HG03159 (cell line): ENCODE data around the gene NOTCH1.

Experiments
- ATAC-seq: cut with Tn5 transposase; IDR thresholded peaks from one replicate; pipeline ENCODE4 v1.9.1; 2021; ENCODE audit warnings: mild to moderate bottlenecking, moderate library complexity; ENCODE audit not compliant: unreplicated experiment

The NOTCH1 gene

DNA sequence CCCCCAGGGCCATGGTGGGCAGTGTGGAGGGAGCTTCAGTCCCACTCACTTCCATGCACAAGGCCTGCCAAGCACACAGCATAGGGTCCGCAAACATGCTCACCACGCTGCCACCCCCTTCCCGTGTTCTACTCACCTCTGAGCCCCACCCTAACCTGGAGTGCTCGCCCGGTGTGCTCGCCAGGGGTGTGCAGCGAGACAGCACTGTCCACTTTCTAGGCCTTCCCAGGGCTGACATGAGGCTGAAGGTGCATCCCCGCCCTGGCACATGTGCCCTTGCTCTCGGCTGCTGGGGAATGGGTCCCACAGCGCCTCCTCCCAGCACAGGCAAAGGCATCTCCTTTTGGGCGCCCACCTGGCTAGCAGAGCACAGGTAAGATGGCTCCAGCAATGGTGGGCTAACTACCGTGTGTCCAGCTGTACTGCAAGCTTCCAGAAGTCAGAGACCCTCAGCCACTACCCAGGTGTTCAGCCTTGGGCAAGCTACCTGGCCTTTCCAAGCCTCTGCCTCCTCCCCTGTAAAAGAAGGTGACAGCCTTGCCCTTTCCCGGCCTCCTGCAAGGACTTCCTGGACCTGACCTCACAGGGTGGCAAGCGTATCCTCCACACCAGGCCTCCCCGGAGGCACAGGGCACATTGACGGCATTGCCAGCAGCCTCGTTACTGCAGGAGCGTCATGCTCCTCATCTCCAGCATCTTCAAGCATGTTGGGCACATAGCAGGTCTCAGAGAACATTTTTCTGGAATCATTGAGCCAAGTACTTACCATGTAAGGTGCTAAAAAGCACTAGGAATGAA is 58.8 kb downstream of the NOTCH1 start:
- ATAC-seq, result no peak

DNA sequence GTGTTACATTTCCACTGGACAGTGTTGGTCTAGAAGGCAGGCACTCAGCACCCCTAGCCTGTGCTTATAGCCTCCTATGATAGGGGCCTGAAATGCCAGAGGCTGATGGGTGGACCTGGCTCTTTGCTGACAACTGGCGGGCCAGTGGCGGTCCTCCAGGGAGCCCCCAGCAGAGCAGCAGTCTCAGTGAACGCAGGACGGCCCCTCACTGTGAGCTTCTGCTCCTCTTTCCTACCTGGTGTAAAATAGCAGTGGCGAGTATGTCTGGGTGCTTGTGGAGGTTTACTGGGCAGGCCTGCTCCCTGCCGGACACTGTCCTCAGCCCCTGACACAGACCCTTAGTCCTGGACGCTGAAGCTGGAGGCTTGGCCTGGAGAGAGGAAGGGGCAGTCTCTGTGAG is 59.7 kb downstream of the NOTCH1 start:
- ATAC-seq, result no peak

DNA sequence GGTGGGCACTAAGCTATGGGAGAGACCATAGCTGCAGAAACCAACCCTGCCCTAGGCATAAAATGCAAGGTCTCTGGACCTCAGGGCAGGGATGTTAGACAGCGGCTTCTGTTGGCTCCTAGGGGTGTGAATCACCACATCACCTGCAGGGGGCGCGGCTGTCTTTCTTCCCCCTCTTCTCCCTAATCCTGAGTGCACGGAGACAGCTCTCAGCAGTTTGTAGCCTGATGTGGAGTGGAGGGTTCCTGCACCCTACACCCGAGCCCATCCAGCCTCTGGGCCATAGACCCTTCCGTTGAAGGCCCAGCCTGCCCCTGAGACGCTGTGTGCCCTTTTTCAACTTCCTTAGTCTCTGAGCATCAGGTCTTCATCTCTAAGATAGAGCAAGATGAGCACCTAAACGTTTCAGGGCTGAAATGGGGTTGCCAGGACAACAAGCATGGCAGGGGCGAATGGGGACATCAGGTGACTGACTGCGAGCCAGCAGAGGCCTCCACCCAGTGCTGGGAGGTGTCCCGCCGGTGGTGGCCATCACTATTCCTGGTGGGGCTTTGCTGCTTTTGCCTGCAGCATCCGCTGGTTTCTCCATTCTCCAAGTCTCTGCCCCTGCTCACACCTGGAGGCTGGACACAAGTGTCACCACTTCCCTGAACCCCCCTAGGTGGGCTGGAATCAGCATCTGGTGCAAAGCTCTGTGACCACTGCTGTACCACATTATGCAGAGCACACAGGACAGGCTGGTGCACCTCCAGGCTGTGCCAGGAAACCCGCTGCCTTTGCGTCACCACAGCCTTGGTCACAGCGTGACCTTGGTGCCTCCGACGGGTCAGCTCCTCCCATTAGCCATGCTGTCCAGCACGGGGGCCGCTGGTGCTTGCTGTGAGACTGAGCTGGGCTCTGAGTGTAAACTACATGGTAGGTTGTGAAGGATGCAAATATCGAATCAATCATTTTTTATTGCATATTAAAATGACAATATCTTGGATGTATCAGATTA is 60.5 kb downstream of the NOTCH1 start:
- ATAC-seq, result no peak

DNA sequence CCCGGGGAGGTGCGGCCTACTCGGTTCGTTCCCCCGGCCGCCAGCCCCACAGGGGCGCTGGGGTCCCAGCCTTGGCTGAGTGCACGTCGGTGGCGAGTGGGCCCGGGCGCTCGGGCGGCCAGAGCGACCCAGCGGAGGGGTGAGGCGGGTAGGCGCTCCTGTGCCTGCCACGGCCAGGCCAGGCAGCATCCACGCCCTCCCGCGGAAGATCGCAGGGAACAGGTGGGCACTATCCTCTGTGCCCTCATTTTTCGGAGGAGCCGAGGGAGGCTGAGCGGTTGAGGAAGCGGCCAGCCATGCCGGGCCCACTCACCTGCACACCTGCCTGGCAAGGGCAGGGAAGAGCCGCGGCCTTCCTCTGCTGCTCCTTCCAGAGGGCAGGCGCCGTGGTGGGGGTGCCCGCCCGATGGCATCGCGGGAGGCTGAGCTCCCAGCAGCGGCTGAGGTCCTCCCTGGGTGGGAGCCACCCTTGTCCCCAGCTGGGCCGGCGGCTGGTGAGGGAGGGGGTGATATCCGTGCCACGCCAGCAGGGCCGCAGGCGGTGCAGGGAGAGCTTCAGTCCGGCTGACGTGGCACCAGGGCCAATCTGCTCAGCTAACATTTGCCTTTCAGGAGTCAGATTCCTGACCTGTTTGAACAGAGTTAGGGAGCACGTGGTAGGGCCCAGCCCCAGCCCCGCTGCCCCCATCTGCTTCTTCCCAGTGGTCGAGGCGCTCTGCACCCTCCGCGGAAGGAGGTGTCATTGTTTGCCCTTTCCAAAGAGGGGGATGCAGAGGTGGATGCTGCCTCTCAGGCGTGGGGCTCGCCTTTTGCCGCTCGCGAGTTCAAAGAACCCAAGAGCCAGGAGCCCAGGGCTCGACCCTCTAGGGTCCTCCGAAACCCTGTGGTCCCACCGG is 61.4 kb downstream of the NOTCH1 start:
- peak; percentile 1 for ATAC-seq

DNA sequence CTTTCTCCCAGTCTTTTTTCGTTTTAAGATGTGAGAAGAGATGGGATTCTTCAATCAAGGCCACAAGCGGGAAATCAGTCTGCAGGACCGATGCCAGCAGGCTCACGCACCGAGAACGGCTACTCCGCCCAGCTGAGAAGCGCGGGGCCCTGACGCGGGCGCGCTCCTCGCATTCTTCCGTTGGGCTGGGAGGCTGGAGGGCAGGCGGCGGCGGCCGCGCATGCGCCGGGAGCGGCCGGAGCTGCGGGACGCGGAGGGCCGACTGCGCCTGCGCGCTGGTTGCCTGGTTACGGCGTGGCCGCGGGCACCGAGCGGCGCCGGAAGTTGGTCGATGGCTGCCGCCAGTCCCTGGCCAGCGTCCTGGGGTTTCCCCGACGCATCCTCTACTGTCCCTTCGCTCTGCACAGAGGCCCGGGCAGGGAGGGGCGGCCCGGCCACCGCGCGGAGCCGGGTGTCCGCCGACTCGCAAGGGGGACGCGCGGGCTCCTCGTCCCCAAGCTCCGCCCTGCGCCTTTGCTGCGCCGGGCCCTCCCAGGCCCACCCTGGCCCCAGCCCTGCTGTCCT is 62.2 kb downstream of the NOTCH1 start:
- peak; percentile 58 for ATAC-seq

DNA sequence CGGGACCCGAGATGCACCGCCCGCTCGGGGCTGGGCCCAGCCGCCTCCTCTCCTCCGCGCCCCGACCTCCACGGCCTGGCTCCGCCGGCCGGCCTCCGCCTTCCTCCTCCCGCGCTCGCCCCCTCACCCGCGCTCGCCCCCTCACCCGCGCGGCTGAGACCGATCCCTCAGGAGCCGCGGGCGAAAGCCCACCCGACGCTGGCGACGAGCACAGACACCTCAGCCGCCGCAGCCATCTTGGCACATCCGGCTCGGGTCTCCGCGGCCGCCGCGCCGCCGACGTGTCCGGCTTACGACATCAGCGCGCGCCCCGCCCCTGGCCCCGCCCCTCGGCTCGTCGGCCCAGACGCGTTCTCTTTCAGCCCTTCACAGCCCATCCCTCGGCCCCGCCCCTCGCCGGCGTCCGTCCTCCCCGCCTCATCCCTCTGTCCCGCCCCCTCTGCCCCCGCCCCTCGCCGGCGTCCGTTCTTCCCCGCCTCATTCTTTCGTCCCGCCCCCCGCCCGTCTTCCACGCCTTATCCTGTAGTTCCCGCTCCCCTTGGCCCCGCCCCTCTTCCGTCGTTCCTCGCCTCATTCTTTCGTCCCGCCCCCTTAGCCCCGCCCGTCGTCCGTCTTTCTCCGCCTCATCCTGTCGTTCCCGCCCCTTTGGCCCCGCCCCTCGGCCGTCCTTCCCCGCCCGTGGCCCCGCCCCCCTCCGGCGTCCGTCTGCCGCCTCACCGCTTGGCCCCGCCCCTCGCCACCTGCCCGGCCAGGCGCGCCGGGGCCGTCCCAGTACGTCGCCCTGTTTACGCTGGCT is 62.9 kb downstream of the NOTCH1 start, which contains the start of gene SEC16A:
Gene SEC16A, minus strand, starts transcription at position 248 of the 796 bp plus-strand sequence. CDS start 5,425 bp downstream, outside the sequence.
- ATAC-seq, result peak; percentile 56

DNA sequence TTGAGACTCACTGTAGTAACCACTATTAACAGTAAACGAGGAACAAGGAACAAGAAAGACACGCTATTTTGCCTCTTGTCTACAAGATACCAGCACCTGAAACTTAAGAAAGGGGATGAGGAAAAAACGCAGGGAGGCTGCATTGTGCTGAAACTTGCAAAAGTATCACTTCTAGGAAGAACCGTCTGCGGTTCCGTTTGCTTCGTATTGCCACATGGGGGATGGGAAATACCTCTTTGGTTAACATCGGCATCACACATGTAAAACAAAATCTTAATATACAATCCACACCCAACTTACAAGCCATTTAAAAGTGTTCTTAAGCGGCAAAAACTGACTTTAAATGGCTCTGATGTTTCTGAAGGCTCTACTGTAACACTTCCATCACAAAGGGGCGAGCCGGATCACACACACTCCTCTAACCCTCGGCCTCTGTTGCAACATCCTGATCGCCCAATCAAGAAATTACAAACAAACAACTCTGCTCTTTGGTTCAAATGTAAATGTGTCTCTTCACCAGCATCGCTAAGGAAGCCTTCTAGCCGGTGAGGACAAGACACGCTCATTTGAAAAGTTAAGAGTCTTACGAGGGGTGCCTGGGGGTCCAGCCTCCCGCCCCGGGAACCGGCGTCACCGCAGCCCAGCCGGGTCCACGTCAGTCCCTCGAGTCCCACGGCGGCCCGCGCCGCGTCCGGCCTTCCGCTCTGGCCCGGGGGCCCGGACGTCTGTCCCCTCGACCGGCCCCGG is 63.6 kb downstream of the NOTCH1 start:
- ATAC-seq, result no peak

DNA sequence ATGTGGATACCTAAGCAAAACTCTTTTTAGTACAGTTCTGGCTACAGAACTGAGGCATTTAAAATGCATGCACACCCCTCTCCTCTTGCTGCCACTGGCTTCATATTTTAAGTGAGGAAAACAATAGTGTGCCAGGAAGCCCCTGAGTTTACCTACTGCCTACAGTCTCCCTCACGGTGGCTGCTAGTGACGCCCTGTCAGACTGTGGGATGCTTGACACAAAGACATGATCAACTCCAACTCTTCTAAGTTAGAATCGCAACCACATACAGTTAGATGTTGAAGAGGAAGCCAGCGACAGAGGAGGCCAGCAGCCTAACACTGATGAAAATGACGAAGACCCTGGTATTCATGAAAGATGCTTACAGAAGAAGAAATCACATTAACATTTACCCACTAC is 64.3 kb downstream of the NOTCH1 start:
- no peak for ATAC-seq

DNA sequence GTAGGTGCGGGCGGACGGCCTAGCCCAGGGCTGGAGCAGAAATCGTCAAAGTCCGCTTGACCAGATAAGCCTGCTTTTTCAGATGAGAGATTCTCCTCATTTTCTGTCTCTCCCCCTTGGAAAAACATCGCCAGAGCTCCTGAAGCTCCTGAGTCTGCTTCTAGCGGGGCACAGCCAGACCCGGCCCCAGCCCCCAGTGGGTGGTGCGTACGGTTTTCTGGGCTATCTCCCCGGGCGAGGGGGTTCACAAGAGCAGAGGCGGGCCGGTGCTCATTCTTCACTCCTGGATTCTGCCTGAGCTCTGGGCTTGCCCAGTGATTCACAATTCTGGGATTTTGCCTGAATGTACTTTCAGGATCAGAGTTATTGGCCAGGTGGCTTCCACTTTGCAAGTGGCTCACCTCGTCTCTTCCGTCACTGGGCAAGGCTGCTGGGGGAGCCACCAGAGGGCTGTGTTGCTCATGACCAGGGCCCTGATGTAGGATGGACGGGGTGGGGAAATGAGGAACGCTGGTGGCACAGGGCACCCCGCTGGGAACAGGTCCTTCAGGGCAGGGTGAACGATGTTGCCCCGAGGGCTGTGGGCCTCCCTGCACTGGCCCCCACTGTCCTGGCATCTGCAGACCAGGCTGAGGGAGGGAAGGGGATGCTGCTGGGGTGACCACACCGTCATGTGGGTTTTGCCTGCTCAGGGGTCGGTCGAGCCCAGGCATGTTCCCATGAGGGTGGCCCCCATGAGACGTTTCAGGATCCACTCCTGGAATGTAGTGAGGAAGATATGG is 69.3 kb downstream of the NOTCH1 start:
- no peak for ATAC-seq

DNA sequence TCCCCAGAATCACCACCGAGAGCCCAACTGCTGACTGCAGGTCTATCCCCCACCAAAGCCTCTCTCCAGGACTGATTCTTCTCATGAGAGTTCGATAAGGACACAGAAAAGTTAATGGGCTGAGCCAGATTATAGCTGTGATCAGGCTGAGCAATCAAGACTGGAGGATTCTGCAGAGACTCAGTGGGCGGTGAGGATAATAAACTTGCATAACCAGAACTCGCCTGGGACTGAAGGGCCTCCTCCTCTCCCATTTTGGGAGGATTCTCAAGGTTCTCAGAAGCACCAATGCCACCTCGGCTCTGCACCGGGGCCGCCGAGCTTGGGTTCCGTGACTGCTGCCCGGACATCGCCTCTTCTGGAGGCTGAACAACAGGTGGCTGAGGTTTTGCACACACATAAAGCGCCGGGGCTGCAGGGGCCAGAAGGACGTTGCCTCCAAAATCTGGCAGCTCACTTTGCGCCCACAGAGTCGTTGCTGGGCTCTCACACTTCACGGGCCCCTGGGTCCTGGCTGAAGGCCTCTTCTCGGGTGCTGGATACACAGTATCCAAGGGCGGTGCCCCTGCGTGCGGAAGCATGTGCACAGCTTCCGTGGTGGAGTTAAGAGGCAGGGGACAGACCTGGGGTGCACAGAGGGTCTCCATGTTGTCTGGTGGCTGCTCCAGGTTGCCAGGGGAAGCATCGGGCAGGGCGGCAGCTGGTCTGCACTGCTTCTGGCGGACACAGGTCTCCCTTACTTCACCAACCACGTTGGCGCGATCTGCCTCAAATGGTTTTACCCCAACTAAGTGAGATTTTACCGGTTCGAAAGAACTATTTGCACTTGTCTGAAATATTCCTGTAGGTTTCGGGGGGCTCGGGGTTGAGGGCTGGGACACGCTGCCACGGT is 70.6 kb downstream of the NOTCH1 start:
- ATAC-seq, result no peak

DNA sequence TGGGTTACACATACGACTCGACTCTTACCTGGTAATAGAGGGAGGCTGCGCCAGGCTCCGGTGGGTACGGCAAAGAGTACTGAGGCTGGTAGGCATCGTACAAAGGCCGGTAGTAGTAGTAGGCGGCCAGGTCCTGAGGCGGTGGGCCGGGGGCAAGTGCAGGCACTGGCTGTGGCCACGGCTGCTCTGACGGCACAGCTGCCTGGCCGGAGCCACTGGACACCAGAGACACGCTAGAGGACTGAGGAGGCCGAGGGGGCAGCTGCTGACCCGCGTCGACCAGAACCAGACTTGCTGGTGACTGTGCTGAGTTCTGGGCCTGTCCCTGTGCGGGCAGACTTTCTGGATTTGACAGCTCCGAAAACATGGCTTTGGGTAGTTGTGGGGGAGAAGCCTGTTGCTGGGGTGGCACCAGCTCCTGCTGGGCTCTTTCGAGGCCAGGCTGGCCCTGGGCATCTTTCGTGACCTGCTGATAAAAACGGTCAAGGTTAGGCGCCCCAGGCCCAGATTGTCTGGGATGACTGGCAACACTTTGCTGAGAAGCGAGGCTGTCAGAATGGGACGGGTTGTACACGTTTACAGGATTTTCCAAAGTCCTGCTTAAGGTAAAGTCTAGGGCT is 71.7 kb downstream of the NOTCH1 start:
- no peak for ATAC-seq

DNA sequence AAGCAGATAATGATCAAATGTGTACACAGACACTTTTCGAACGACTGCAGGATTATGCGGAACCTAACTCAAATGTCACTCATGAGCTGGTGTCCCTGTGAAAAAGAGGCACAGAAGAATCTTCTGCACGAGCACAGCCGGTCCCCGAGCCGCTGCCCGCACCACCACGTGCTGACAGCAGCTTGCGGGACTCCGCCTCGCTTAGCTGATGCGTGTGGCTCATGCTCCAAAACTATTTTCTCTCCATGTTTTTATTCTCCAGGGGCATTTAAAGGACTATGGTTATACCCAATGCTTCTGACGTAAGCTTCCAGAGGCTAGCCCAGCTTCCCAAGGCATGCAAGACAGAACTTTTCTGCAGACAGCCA is 72.5 kb downstream of the NOTCH1 start:
- ATAC-seq, result no peak

DNA sequence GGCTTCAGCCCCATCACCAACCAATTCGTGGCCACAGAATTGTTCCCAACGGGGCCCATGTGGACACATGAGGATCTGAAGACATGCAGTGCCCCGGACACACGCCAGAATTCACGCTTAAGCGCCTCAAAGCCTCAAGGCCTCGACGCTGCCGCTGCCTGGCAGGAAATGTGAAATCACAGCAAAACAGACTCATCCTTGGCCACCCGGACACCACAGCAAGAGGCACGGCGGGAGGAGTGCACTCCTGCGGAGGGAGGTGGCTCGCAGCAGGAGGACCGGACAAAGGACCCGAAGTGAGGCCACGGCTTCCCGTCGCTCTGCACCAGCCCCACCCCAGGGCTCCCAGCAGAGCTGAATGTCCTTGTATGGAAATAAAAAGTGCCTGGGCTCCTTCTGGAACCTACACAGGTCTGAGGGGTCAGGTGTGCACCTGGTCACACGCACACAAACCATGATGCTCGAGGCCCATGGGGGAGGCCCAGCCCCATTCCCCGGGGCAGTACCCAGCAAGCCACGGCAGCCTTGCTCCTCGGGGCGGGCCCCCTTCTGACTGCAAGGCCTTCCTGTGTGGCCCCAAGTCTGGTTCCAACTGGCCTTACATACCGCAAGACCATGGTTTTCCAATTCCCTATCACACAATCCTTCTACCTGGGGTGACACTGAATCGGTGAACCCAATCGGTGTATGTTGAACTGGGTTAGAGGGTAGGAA is 73.1 kb downstream of the NOTCH1 start:
- ATAC-seq, result no peak

DNA sequence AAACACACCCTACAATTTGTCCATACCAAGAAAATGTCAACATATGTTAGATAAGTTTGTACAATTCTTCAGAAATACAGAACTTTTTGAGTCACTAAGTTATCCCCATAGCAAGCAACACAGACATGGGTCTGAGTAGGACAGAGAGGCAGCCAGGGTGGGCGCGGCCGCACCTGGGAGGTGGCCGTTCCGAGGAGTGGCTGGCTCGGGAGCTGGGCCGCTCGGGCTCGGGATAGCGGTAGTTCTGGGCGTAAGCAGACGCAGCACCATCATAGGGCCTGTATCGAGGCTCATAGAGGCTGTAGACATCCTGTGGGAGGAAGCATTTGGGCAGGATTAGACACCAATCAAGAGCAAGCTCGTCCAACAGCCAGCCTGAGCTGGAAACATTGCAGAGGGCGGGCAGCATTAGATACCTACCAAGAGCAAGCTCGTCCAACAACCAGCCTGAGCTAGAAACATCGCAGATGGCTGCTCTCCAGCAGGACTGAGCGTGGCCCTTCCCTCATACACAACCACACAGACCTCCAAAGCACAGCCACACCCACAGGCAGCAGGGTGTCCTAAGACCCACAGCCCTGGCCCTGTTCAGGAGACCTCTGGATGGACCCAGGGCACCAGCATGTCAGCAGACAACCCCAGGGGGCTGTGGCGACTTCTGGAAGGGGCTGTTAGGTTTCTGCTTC is 73.9 kb downstream of the NOTCH1 start:
- no peak for ATAC-seq

DNA sequence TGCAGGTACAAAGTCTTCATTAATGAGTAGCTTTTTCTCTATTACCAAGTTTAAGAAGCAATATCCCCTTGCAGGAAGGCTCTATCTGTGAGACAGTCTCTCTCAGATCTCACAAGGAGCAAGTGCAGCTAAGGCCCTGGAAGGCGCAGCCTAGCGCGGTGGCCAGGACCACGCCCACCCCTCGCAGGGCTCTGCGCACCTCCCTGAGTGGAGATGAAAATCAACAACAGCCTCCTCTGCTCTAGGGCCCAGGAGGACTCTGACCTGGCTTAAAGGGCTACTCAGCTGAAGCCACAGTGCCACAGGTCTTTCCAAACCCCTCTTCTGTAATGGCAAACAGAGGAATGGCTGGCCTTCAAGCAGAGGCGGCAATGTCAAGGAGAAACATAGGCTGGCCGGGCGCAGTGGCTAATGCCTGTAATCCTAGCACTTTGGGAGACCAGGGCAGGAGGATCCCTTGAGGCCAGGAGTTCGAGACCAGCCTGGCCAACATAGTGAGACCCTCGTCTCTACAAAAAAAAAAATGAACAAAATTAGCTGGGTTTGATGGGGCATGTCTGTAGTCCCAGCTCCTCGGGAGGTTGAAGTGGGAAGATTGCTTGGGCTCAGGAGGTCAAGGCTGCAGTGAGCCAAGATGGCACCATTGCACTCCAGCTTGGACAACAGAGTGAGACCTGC is 74.9 kb downstream of the NOTCH1 start:
- no peak for ATAC-seq
